ENCODE data around the gene ODC1.

DNA sequence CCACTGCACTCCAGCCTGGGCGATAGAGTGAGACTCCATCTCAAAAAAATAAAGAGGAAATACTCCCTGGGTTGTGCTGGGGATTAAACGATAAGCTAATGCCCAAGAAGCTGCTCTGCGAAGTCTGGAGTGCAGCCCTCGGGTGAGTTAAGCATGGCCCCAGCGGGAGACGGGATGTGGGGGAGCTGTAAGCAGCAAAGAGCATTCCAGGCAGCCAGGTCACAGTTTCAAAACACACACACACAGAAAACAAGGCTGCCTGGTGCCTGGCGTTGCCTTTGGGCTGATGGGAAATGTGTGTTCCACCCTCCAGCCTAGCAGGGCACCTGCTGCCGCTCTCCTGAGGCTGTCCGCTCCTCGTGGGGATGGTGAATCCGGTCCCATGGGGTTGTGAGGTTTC, 24.1 kb downstream of the ODC1 start:
- TF ChIP-seq, protein P1, sequence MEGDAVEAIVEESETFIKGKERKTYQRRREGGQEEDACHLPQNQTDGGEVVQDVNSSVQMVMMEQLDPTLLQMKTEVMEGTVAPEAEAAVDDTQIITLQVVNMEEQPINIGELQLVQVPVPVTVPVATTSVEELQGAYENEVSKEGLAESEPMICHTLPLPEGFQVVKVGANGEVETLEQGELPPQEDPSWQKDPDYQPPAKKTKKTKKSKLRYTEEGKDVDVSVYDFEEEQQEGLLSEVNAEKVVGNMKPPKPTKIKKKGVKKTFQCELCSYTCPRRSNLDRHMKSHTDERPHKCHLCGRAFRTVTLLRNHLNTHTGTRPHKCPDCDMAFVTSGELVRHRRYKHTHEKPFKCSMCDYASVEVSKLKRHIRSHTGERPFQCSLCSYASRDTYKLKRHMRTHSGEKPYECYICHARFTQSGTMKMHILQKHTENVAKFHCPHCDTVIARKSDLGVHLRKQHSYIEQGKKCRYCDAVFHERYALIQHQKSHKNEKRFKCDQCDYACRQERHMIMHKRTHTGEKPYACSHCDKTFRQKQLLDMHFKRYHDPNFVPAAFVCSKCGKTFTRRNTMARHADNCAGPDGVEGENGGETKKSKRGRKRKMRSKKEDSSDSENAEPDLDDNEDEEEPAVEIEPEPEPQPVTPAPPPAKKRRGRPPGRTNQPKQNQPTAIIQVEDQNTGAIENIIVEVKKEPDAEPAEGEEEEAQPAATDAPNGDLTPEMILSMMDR (conservative IDR thresholded peaks at IDR 0.05; ENCODE audit: low read depth in 2 of 2), result no peak
- TF ChIP-seq CREB1 (CRISPR knock-in tag; IDR thresholded peaks at IDR 0.05; ENCODE audit: low read depth) (no peak), EZH2phosphoT487 (IDR thresholded peaks at IDR 0.05; ENCODE audit: unreplicated experiment) (no peak), NANOG (IDR thresholded peaks at IDR 0.05; ENCODE audit: borderline replicate concordance) (no peak)
